Testis (tissue), 2 donors: ENCODE measurements around the gene OCSTAMP.

ENCODE experiments used
- CTCF ChIP-seq, 3 experiments: fragments of 450-650 bp in 2 of 3; fragments of 200-600 bp in 1 of 3; sonication (generic) in 1 of 3; IDR thresholded peaks; one replicate each; pipeline ENCODE4 v1.5.1; 2016 to 2019; ENCODE audit warnings: antibody characterized with exemption in 3 of 3, mild to moderate bottlenecking in 2 of 3, moderate library complexity in 1 of 3
- POLR2A ChIP-seq: fragments of 450-650 bp; IDR thresholded peaks from one replicate; pipeline ENCODE4 v1.6.1; 2017; ENCODE audit warnings: antibody characterized with exemption, mild to moderate bottlenecking, moderate library complexity

GRCh38 chr20:46563860-46564221, 13.4 kb upstream of the OCSTAMP start:
- TF ChIP-seq POLR2A (no peak), CTCF (IDR thresholded peaks at IDR 0.05) (no peak)
